DOHH2 (cell line): ENCODE data around the gene NPY4R.
"Not testable (repeated sequence)": the region's sequence is repeated elsewhere in the genome, so short reads cannot be mapped to it uniquely, and the experiment has no call there.

Source experiments
- EZH2phosphoT487 ChIP-seq: fragments of 200-600 bp; sonication (generic); IDR thresholded peaks from 2 replicates; pipeline ENCODE4 v1.6.1; 2017; ENCODE audit warnings: borderline replicate concordance, mild to moderate bottlenecking, antibody characterized with exemption, low read length, moderate library complexity, mixed read lengths
- TF ChIP-seq, protein P1 (sequence below): fragments of 200-600 bp; sonication (generic); IDR thresholded peaks from one replicate; pipeline ENCODE4 v1.5.1; 2014; ENCODE audit warnings: antibody characterized with exemption, mild to moderate bottlenecking, low read depth, low read length; ENCODE audit not compliant: poor library complexity, severe bottlenecking

DNA sequence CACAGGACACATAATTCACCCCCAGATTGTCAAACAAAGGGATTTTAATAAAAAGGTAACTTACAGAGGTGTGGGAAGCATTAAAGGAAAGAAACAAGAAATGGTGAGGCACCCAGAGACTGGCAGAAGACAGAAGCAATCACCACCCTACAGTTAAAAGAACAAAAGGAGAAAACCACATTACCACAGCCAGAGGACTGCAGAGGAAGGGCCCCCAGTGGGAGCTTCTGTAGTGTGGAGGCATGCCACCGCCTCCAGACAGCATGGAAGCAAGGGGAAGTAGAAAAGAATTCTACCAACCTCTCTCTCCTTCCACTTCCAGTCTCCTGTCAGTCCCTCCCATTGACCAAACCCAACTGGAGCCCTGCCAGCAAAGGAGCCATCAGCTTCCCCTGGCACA lies 4.4 kb upstream of the NPY4R start:
- TF ChIP-seq, protein P1, sequence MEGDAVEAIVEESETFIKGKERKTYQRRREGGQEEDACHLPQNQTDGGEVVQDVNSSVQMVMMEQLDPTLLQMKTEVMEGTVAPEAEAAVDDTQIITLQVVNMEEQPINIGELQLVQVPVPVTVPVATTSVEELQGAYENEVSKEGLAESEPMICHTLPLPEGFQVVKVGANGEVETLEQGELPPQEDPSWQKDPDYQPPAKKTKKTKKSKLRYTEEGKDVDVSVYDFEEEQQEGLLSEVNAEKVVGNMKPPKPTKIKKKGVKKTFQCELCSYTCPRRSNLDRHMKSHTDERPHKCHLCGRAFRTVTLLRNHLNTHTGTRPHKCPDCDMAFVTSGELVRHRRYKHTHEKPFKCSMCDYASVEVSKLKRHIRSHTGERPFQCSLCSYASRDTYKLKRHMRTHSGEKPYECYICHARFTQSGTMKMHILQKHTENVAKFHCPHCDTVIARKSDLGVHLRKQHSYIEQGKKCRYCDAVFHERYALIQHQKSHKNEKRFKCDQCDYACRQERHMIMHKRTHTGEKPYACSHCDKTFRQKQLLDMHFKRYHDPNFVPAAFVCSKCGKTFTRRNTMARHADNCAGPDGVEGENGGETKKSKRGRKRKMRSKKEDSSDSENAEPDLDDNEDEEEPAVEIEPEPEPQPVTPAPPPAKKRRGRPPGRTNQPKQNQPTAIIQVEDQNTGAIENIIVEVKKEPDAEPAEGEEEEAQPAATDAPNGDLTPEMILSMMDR: not testable (repeated sequence)
- not testable (repeated sequence) for TF ChIP-seq EZH2phosphoT487
